Liver (tissue), 9 donors: ENCODE results near the gene EEIG2. TPM values are rescaled to one million over a fixed set of nuclear protein-coding genes. Genes with fewer than 3 reads are reported as not detected.

Experiments used
- DNase-seq: peaks from one replicate; pipeline ENCODE4 v3.0.0-alpha.2; 2017; ENCODE audit warnings: low spot score
- H3K27ac ChIP-seq, 2 donors: one replicate each; pipeline ENCODE4 v1.7.0; 2013; ENCODE audit warnings: inconsistent platforms in 2 of 2, low read length in 2 of 2, control low read depth in 1 of 2, low read depth in 1 of 2, mild to moderate bottlenecking in 1 of 2
- H3K27me3 ChIP-seq, 4 donors: one replicate each; pipeline versions ENCODE4 v1.6.1 to v1.7.0; 2013; ENCODE audit warnings: low read length in 3 of 4, inconsistent platforms in 1 of 4, mild to moderate bottlenecking in 1 of 4, moderate library complexity in 1 of 4; ENCODE audit not compliant: control insufficient read depth in 4 of 4, insufficient read depth in 4 of 4
- H3K36me3 ChIP-seq, 4 donors: one replicate each; pipeline versions ENCODE4 v1.6.1 to v1.7.0; 2013; ENCODE audit warnings: low read length in 3 of 4, mild to moderate bottlenecking in 3 of 4, low read depth in 1 of 4, moderate library complexity in 1 of 4; ENCODE audit not compliant: control insufficient read depth in 4 of 4, insufficient read depth in 3 of 4
- H3K4me1 ChIP-seq, 4 donors: one replicate each; pipeline versions ENCODE4 v1.6.1 to v1.7.0; 2013; ENCODE audit warnings: low read length in 3 of 4, mild to moderate bottlenecking in 3 of 4, moderate library complexity in 1 of 4; ENCODE audit not compliant: control insufficient read depth in 4 of 4, insufficient read depth in 4 of 4
- H3K4me3 ChIP-seq, 3 donors: one replicate each; pipeline versions ENCODE4 v1.6.1 to v1.7.0; 2013; ENCODE audit warnings: low read length in 3 of 3, control low read depth in 1 of 3, low read depth in 1 of 3, mild to moderate bottlenecking in 1 of 3
- H3K9ac ChIP-seq, 2 donors: one replicate each; pipeline ENCODE4 v1.7.0; 2013; ENCODE audit warnings: low read length in 2 of 2, mild to moderate bottlenecking in 2 of 2, moderate library complexity in 2 of 2, control low read depth in 1 of 2, low read depth in 1 of 2
- H3K9me3 ChIP-seq, 4 donors: one replicate each; pipeline versions ENCODE4 v1.6.1 to v1.7.0; 2013; ENCODE audit warnings: low read length in 3 of 4; ENCODE audit not compliant: control insufficient read depth in 4 of 4
- ATF3 ChIP-seq: IDR thresholded peaks from 2 replicates; pipeline ENCODE4 v1.6.1; 2016; ENCODE audit warnings: antibody characterized with exemption
- CTCF ChIP-seq: fragments of 150-350 bp; IDR thresholded peaks from 2 replicates; pipeline ENCODE4 v1.5.1; 2017; ENCODE audit warnings: improper control_type of control experiment, low read depth, low read length; ENCODE audit not compliant: missing input control
- EGR1 ChIP-seq, 2 donors: IDR thresholded peaks; 2 replicates each; pipeline ENCODE4 v1.6.1; 2016 to 2018; ENCODE audit warnings: antibody characterized with exemption in 2 of 2, low read depth in 2 of 2
- FOXA1 ChIP-seq: IDR thresholded peaks from 2 replicates; pipeline ENCODE4 v1.6.1; 2016; ENCODE audit warnings: antibody characterized with exemption
- FOXA2 ChIP-seq: IDR thresholded peaks from 2 replicates; pipeline ENCODE4 v1.6.1; 2016; ENCODE audit warnings: antibody characterized with exemption
- GABPA ChIP-seq, 2 donors: IDR thresholded peaks in 1 of 2; conservative IDR thresholded peaks in 1 of 2; 2 replicates each; pipeline ENCODE4 v1.6.1; 2016; ENCODE audit warnings: antibody characterized with exemption in 2 of 2, mild to moderate bottlenecking in 1 of 2, moderate library complexity in 1 of 2
- HNF4A ChIP-seq, 2 donors: conservative IDR thresholded peaks; 2 replicates each; pipeline ENCODE4 v1.6.1; 2016; ENCODE audit warnings: antibody characterized with exemption in 2 of 2, mild to moderate bottlenecking in 2 of 2
- HNF4G ChIP-seq: IDR thresholded peaks from 2 replicates; pipeline ENCODE4 v1.6.1; 2016; ENCODE audit warnings: antibody characterized with exemption
- JUND ChIP-seq, 2 donors: IDR thresholded peaks; 2 replicates each; pipeline ENCODE4 v1.6.1; 2016; ENCODE audit warnings: antibody characterized with exemption in 2 of 2
- MAX ChIP-seq: IDR thresholded peaks from 2 replicates; pipeline ENCODE4 v1.6.1; 2016; ENCODE audit warnings: antibody characterized with exemption
- NR2F2 ChIP-seq: IDR thresholded peaks from 2 replicates; pipeline ENCODE4 v1.6.1; 2016; ENCODE audit warnings: antibody characterized with exemption
- RAD21 ChIP-seq, 2 donors: IDR thresholded peaks; 2 replicates each; pipeline ENCODE4 v1.6.1; 2016; ENCODE audit warnings: antibody characterized with exemption in 2 of 2, mild to moderate bottlenecking in 2 of 2
- REST ChIP-seq: IDR thresholded peaks from 2 replicates; pipeline ENCODE4 v1.6.1; 2016; ENCODE audit warnings: antibody characterized with exemption, mild to moderate bottlenecking
- RXRA ChIP-seq, 2 donors: IDR thresholded peaks; 2 replicates each; pipeline ENCODE4 v1.6.1; 2017 to 2018; ENCODE audit warnings: antibody characterized with exemption in 2 of 2, mild to moderate bottlenecking in 1 of 2
- TAF1 ChIP-seq: conservative IDR thresholded peaks from 2 replicates; pipeline ENCODE4 v1.6.1; 2016; ENCODE audit warnings: antibody characterized with exemption, mild to moderate bottlenecking
- YY1 ChIP-seq: IDR thresholded peaks from 2 replicates; pipeline ENCODE4 v1.6.1; 2016; ENCODE audit warnings: antibody characterized with exemption, mild to moderate bottlenecking
- ZBTB33 ChIP-seq: IDR thresholded peaks from 2 replicates; pipeline ENCODE4 v1.6.1; 2016; ENCODE audit warnings: antibody characterized with exemption
- WGBS: extraction: QIAGEN DNeasy Blood & Tissue Kit; methylation state at CpG from one replicate; pipeline ENCODE4 v1.1.7; 2013; 5-methylcytosine and 5-hydroxymethylcytosine counted together
- polyA plus RNA-seq, 2 donors: library from polyadenylated mRNA; stranded (reverse) in 1 of 2; unstranded in 1 of 2; fragments of 200-250 nt in 1 of 2; fragments of >200 nt in 1 of 2; fragmentation: Nextera tagmentation in 1 of 2; extraction: Ambion mirVana in 1 of 2; gene quantifications; one replicate each; pipeline versions ENCODE4 v1.2.1 to v1.2.3, GENCODE V29; 2013 to 2015
- total RNA-seq, 2 donors: library from RNA; depleted of rRNA; stranded (reverse); fragments of >200 nt; gene quantifications; one replicate each; pipeline ENCODE4 v1.2.3, GENCODE V29; 2014
- donor health status: healthy.
- donor health status: healthy.
- donor health status: healthy.
- donor health status: healthy.
- donor health status: healthy.

The EEIG2 gene
- total and polyA plus RNA-seq, 4 donors = 0.50 to 10.6 (median 1.7) TPM

- Histone ChIP-seq H3K27me3 (no peaks in the 10 kb centered on the region), H3K4me3 (no peak overlapping the region), H3K4me1 (no peaks in the 10 kb centered on the region), H3K9me3 (no peaks in the 10 kb centered on the region), H3K27ac (no peak overlapping the region), H3K9ac (no peak overlapping the region), H3K36me3 (no peaks in the 10 kb centered on the region)
- WGBS = 90% methylated on average over 1 of the region's 1 CpG
- TF ChIP-seq CTCF (no peak), ZBTB33 (no peak), EGR1 (IDR thresholded peaks at IDR 0.05; ENCODE audit: low read depth in 2 of 2) (no peak), JUND (IDR thresholded peaks at IDR 0.05) (no peak), HNF4A (conservative IDR thresholded peaks at IDR 0.05) (no peak), RXRA (IDR thresholded peaks at IDR 0.05) (no peak), ATF3 (no peak), TAF1 (no peak), FOXA2 (no peak), MAX (no peak), HNF4G (no peak), RAD21 (IDR thresholded peaks at IDR 0.05) (no peak), YY1 (no peak), FOXA1 (no peak), REST (no peak), GABPA (IDR thresholded peaks at IDR 0.05 in 1 of 2, conservative IDR thresholded peaks at IDR 0.05 in 1 of 2) (no peak), NR2F2 (no peak)
- DNase-seq = no peak
Measured at GRCh38 chr1:108598340-108598739, 38.4 kb downstream of the EEIG2 start.

GRCh38 chr1:108600504-108600903, 40.6 kb downstream of the EEIG2 start:
- no peaks in the 10 kb centered on the region for H3K27me3 ChIP-seq
- H3K27ac ChIP-seq = no peak overlapping the region
- H3K9ac ChIP-seq = no peak overlapping the region
- H3K4me3 ChIP-seq = no peak overlapping the region
- WGBS = 75% methylated on average over 4 of the region's 4 CpGs
- no peaks in the 10 kb centered on the region for H3K4me1 ChIP-seq
- H3K9me3 ChIP-seq = no peaks in the 10 kb centered on the region
- H3K36me3 ChIP-seq = no peaks in the 10 kb centered on the region
- no peak for DNase-seq
- no peak for TF ChIP-seq FOXA2
